ENCODE measurements around the gene PUSL1. TPM values are rescaled to one million over a fixed set of nuclear protein-coding genes. Genes with fewer than 3 reads are reported as not detected.

The PUSL1 gene
- total and polyA plus RNA-seq, 2 of the 4 experiments (the other 2 are of a cell fraction): 10.9 to 33.0 TPM

GRCh38 chr1:1259951-1260600, 48.3 kb upstream of the PUSL1 start:
- Histone ChIP-seq H3K79me1 (ENCODE audit: low read depth in 1 of 2, low read length in 2 of 2) (peaks cover 26 to 75% of the 10 kb centered on the region in 2 experiments), H3K9ac (ENCODE audit: low read depth, low read length) (no peak overlapping the region), H3K4me2 (ENCODE audit: low read depth, low read length) (no peak overlapping the region), H4K8ac (ENCODE audit: low read depth in 2 of 2, low read length in 2 of 2) (peak overlapping the region in 1 of 2 experiments; percentile 65; a peak in 1 of 4 replicates), H2AK5ac (ENCODE audit: low read depth, low read length) (peak overlapping the region; percentile 84), H2BK120ac (ENCODE audit: low read depth, low read length) (no peak overlapping the region), H2BK5ac (ENCODE audit: low read depth, low read length, poor library complexity, severe bottlenecking) (peak overlapping the region; percentile 73), H2AFZ (replicated peaks; ENCODE audit: low read length, poor library complexity) (no peak overlapping the region), H3K4ac (ENCODE audit: low read depth, low read length) (peak overlapping the region; percentile 65), H3K4me3 (ENCODE audit: insufficient read depth, low read depth, low read length) (no peak overlapping the region), H3K4me1 (ENCODE audit: control insufficient read depth, insufficient read depth, low read length) (peaks cover 33% of the 10 kb centered on the region), H3K56ac (ENCODE audit: extremely low read depth, insufficient read depth, low read length) (no peak overlapping the region), H4K5ac (ENCODE audit: low read depth, low read length) (0 out of 2 replicates have a peak overlapping the region, but pooled peaks have one; percentile 12), H3K9me1 (ENCODE audit: insufficient read depth, low read length) (peaks cover 25% of the 10 kb centered on the region), H3K18ac (ENCODE audit: low read depth, low read length) (no peak overlapping the region), H2AK9ac (replicated peaks; ENCODE audit: low read depth, low read length, poor library complexity) (peak overlapping the region; percentile 87), H2BK20ac (ENCODE audit: low read depth, low read length) (no peak overlapping the region), H3K9me3 (ENCODE audit: control insufficient read depth, insufficient read depth, low read length) (no peaks in the 10 kb centered on the region), H3K27me3 (ENCODE audit: control insufficient read depth, insufficient read depth, low read length) (no peaks in the 10 kb centered on the region), H3K23ac (ENCODE audit: low read depth, low read length) (peak overlapping the region; percentile 1; the same call in 1 of the 2 replicates), H2BK15ac (ENCODE audit: low read depth, low read length) (no peak overlapping the region), H4K91ac (ENCODE audit: insufficient read depth, low read depth, low read length) (0 out of 2 replicates have a peak overlapping the region, but pooled peaks have one; percentile 38), H3K14ac (replicated peaks; ENCODE audit: low read depth, low read length) (no peak overlapping the region), H3K36me3 (ENCODE audit: control insufficient read depth, insufficient read depth, low read length) (peaks cover 63% of the 10 kb centered on the region), H4K20me1 (ENCODE audit: insufficient read depth, low read length) (peaks cover 11% of the 10 kb centered on the region), H3K27ac (ENCODE audit: insufficient read depth, low read length) (peak overlapping the region; percentile 60; the same call in 1 of the 2 replicates)
- BruUV-seq (replicated peaks): no TSS peak
- WGBS, 2 experiments (ENCODE audit: extremely low coverage in 2 of 2, insufficient read length in 1 of 2): 95% methylated on average over 18 of the region's 26 CpGs; no CpG with 5 or more reads in 1 of the 2 experiments
- POLR2A ChIA-PET (ENCODE audit: unreplicated experiment): no interaction called here
- DNase-seq (no peak), ATAC-seq (ENCODE audit: low read depth) (no peak)
- dilution Hi-C loops (cut with HindIII; ENCODE audit: low sequenced_read_pairs, unreplicated experiment) (no loop called here), intact Hi-C loops (cut with micrococcal nuclease) (no loop called here), in situ Hi-C loops (cut with MboI; ENCODE audit: low sequenced_read_pairs) (no loop called here)
- TF ChIP-seq CEBPB (IDR thresholded peaks at IDR 0.05; ENCODE audit: low read depth, low read length) (no peak), CTCF (conservative IDR thresholded peaks at IDR 0.05; ENCODE audit: low read depth, low read length) (no peak), BHLHE40 (IDR thresholded peaks at IDR 0.05; ENCODE audit: low read depth, low read length) (no peak), POLR2A (IDR thresholded peaks at IDR 0.05; ENCODE audit: low read depth, low read length) (no peak), SMC3 (IDR thresholded peaks at IDR 0.05; ENCODE audit: low read depth, low read length) (no peak), CHD1 (IDR thresholded peaks at IDR 0.05; ENCODE audit: low read depth, low read length) (no peak), RCOR1 (IDR thresholded peaks at IDR 0.05; ENCODE audit: insufficient replicate concordance, low read length) (no peak), NFE2L2 (IDR thresholded peaks at IDR 0.05; ENCODE audit: low read depth, low read length) (no peak), MAZ (IDR thresholded peaks at IDR 0.05; ENCODE audit: borderline replicate concordance, low read depth, low read length) (no peak), RFX5 (IDR thresholded peaks at IDR 0.05; ENCODE audit: low read depth, low read length) (no peak), RAD21 (IDR thresholded peaks at IDR 0.05; ENCODE audit: low read length) (no peak)
- TF ChIP-seq, protein P1, sequence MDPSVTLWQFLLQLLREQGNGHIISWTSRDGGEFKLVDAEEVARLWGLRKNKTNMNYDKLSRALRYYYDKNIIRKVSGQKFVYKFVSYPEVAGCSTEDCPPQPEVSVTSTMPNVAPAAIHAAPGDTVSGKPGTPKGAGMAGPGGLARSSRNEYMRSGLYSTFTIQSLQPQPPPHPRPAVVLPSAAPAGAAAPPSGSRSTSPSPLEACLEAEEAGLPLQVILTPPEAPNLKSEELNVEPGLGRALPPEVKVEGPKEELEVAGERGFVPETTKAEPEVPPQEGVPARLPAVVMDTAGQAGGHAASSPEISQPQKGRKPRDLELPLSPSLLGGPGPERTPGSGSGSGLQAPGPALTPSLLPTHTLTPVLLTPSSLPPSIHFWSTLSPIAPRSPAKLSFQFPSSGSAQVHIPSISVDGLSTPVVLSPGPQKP (IDR thresholded peaks at IDR 0.05; ENCODE audit: borderline replicate concordance, low read depth, low read length): no peak
- CTCF ChIA-PET: no interaction called here
